HG03442 (cell line): ENCODE measurements around the gene PPP2R1B.
"Not testable (repeated sequence)": the region's sequence is repeated elsewhere in the genome, so short reads cannot be mapped to it uniquely, and the experiment has no call there.

Source experiments
- ATAC-seq: cut with Tn5 transposase; IDR thresholded peaks from one replicate; pipeline ENCODE4 v1.9.1; 2021; ENCODE audit warnings: mild to moderate bottlenecking, moderate library complexity; ENCODE audit not compliant: unreplicated experiment

PPP2R1B gene

GRCh38 chr11:111729071-111729830 lies 36.9 kb downstream of the PPP2R1B start:
- ATAC-seq: no peak

DNA sequence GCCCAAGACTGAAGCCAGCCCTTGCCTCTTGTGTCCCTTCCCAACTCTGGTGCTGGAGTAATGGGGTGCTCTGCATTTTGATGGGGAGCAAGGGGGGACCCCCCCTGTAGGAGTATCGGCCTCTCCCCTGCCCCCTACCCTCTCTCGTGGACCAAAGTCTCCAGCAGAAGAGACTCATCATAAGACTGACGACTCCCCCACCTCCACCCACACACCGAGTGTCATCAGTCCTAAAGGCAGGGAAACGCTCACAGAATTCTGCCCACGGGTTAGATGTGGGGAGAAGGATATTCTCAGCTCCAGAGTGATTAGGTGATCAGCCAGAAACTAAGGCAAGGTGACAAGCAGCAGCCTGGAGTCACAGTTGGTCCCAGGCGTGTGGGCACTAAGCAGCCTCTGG lies 38.8 kb downstream of the PPP2R1B start:
- ATAC-seq: no peak

DNA sequence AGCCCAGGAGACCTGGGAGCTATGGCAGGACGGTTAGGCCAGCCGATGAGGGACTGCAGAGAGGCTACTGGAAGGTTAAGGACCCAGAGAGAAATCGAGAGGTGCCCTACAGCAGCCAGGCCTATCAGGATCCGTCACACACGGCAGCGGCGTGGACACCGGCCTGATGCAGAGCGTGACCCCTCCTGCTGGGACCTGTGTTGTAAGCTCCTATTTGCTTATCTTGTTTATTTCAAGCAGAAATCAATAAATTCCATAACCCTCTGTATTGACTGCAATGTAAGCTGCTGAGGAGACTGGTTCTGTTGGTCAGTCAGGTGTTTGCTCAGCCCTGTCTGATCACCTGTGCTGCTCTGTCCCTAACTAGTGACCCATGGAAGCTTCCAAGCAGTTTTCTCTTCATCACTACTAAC lies 39.9 kb downstream of the PPP2R1B start:
- ATAC-seq: no peak

DNA sequence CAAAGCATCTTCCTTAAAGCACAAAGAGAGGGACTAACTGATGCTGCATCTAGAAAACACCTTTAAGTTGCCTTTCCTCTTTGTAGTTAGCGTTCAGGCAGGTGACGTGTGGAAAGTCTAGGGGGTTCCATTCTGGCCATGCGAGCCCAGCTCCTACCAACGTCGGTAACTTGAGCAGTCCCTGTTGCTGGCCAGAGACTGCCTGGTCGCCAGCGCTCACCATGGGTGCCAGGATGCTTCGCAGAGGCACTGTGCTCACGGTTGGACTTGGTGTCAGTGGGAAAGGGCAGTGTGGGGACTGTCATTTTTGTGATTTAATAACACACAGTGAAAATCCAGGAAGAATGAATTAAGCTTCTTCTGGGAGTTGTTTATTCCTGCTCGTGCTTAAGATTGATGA lies 40.6 kb downstream of the PPP2R1B start:
- ATAC-seq: no peak

- ATAC-seq: no peak
These were observed 41.5 kb downstream of the PPP2R1B start for GRCh38 chr11:111724615-111725129.

- no peak for ATAC-seq
These were observed 42.6 kb downstream of the PPP2R1B start for GRCh38 chr11:111723595-111723994.

GRCh38 chr11:111722501-111722900 lies 43.7 kb downstream of the PPP2R1B start:
- ATAC-seq: no peak

- no peak for ATAC-seq
These were observed 45.2 kb downstream of the PPP2R1B start for GRCh38 chr11:111720801-111721494.

GRCh38 chr11:111719379-111719778 lies 46.8 kb downstream of the PPP2R1B start:
- ATAC-seq: no peak

GRCh38 chr11:111718859-111719258 lies 47.3 kb downstream of the PPP2R1B start:
- no peak for ATAC-seq

GRCh38 chr11:111718436-111718835 lies 47.8 kb downstream of the PPP2R1B start:
- no peak for ATAC-seq

DNA sequence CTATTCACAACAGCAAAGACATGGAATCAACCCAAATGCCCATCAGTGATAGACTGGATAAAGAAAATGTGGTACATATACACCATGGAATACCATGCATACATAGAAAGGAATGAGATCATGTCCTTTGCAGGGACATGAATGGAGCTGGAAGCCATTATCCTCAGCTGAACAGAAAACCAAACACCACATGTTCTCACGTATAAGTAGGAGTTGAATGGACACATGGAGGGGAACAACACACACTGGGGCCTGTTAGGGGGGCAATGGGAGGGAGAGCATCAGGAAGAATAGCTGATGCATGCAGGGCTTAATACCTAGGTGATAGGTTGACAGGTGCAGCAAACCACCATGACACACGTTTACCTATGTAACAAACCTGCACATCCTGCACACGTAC lies 48.5 kb downstream of the PPP2R1B start:
- ATAC-seq: not testable (repeated sequence)

GRCh38 chr11:111715142-111715816 lies 50.9 kb downstream of the PPP2R1B start:
- no peak for ATAC-seq

DNA sequence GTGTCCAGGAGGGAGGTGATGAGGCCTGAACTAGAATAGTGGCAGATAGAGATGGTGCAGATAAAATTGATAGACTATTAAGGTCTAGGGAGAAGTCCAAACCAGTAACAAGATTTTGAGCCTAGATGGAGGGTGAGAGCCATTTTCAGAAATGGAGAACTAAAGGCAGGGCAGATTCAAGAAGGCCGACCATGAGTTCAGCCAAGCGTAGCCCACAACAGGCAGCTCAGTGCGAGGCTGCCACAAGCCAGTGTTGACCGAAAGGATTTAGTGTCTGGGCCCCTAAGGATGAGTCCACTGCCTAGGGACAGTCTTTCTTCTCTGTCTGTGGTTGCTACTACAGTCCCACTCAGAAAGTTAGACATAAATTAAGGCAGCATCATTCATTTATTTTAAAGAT lies 51.7 kb downstream of the PPP2R1B start:
- ATAC-seq: no peak

- no peak for ATAC-seq
These were observed 58.5 kb downstream of the PPP2R1B start for GRCh38 chr11:111707691-111708067.

DNA sequence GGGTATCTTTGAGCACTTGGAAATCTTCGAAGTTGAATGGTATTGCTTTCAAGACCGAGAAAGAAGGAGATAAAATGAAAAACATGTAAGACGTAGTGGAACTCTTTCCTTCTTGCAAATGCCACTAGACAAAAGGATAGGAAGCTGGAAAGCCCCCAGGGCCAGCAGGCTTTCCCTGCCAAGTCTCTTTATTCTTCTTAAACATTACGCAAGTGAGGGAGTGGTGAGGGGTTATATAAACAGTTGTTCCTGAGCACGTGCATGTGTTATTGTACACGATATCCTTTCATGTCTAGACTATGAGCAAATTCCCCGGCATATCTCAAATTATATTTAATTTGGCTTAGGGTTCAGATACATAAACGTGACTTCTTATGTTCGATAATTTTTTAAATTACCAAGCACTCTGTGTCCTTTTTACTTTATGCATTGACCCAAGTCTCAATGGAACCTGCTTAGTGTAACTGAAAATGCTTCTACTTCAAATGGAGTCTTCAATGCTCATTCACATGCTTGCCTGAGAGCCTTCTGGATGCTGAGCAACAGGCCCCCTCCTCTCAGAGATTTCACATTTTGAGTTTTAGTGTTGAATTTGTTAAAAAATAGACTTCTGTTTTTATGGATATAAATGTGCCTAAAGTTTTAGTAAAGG lies 59.0 kb downstream of the PPP2R1B start:
- ATAC-seq: no peak

- no peak for ATAC-seq
These were observed 62.6 kb downstream of the PPP2R1B start for GRCh38 chr11:111703576-111703975.

GRCh38 chr11:111702623-111703022 lies 63.6 kb downstream of the PPP2R1B start:
- ATAC-seq: no peak

- ATAC-seq: no peak
These were observed 66.0 kb downstream of the PPP2R1B start for GRCh38 chr11:111700162-111700561.

DNA sequence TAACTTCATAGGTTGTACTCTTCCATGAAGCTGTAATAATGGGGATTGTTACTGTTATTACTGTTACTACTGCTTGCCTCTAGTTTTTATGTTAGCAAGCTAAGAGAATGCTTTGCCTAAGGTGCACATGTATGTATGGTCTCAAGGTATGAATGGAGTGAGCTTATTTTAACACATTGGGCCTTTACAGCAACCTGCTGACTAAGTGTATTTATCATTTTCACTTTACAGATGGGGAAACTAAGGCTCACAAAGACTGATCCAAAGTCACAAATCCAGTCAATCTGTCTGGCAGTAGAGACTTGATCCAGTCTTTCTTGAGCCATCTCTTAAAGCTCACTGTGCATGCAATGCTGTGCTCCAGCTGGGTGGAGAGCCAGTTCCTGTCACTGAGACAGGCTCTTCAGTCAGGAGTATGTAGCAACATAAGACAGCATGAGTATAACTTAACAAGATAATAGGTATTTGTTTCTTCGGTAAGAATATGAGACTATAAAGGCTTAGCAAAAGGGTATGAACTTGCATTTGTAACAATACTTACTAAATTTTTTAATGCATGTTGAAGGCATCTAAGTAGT lies 66.5 kb downstream of the PPP2R1B start:
- ATAC-seq: no peak
